ENCODE measurements around the gene LCP2. TPM values are rescaled to one million over a fixed set of nuclear protein-coding genes. Genes with fewer than 3 reads are reported as not detected.

Gene LCP2
- total and polyA plus RNA-seq, 2 of the 4 experiments (the other 2 are of a cell fraction) = not detected

DNA sequence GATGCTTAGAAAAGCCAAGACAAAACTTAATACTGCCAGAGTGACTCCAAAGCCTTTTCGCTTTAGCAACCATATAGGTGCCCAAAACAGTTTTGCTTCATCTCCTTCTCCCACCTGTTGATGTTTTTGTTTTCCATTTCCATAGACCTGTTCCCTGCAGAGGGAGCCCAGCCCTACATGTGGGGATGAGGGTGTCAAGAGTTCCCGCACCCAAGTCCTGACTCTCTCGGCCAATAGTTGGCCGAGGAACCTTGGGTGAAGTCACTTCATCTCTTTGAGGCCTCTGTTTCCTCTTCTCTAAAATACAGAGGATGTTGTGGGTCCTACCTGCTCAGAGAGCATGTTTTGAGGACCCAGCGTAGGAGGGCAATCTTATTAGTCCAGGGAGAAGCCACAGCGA, 38.5 kb upstream of the LCP2 start:
- ChIA-PET POLR2A (ENCODE audit: unreplicated experiment) (no interaction called here), CTCF (no interaction called here)
- Histone ChIP-seq H4K20me1 (ENCODE audit: insufficient read depth, low read length) (no peaks in the 10 kb centered on the region), H3K23ac (ENCODE audit: low read depth, low read length) (no peak overlapping the region), H3K4ac (ENCODE audit: low read depth, low read length) (no peak overlapping the region), H3K9me1 (ENCODE audit: insufficient read depth, low read length) (no peaks in the 10 kb centered on the region), H3K4me1 (ENCODE audit: control insufficient read depth, insufficient read depth, low read length) (no peaks in the 10 kb centered on the region), H3K56ac (ENCODE audit: extremely low read depth, insufficient read depth, low read length) (no peak overlapping the region), H3K9me3 (ENCODE audit: control insufficient read depth, insufficient read depth, low read length) (no peaks in the 10 kb centered on the region), H3K4me3 (ENCODE audit: insufficient read depth, low read depth, low read length) (no peak overlapping the region), H3K36me3 (ENCODE audit: control insufficient read depth, insufficient read depth, low read length) (no peaks in the 10 kb centered on the region), H3K79me1 (ENCODE audit: low read depth in 1 of 2, low read length in 2 of 2) (no peaks in the 10 kb centered on the region), H2AK9ac (replicated peaks; ENCODE audit: low read depth, low read length, poor library complexity) (no peak overlapping the region), H3K18ac (ENCODE audit: low read depth, low read length) (no peak overlapping the region), H4K8ac (ENCODE audit: low read depth in 2 of 2, low read length in 2 of 2) (no peak overlapping the region), H2AFZ (replicated peaks; ENCODE audit: low read length, poor library complexity) (no peak overlapping the region), H4K91ac (ENCODE audit: insufficient read depth, low read depth, low read length) (no peak overlapping the region), H4K5ac (ENCODE audit: low read depth, low read length) (no peak overlapping the region), H3K14ac (replicated peaks; ENCODE audit: low read depth, low read length) (no peak overlapping the region), H2AK5ac (ENCODE audit: low read depth, low read length) (no peak overlapping the region), H3K4me2 (ENCODE audit: low read depth, low read length) (no peak overlapping the region), H3K27me3 (ENCODE audit: control insufficient read depth, insufficient read depth, low read length) (no peaks in the 10 kb centered on the region), H2BK5ac (ENCODE audit: low read depth, low read length, poor library complexity, severe bottlenecking) (no peak overlapping the region), H3K27ac (ENCODE audit: insufficient read depth, low read length) (no peak overlapping the region), H2BK20ac (ENCODE audit: low read depth, low read length) (no peak overlapping the region), H3K9ac (ENCODE audit: low read depth, low read length) (no peak overlapping the region), H2BK15ac (ENCODE audit: low read depth, low read length) (no peak overlapping the region), H2BK120ac (ENCODE audit: low read depth, low read length) (no peak overlapping the region)
- no TSS peak for BruUV-seq (replicated peaks)
- intact Hi-C loops (cut with micrococcal nuclease) (no loop called here), in situ Hi-C loops (cut with MboI; ENCODE audit: low sequenced_read_pairs) (no loop called here), dilution Hi-C loops (cut with HindIII; ENCODE audit: low sequenced_read_pairs, unreplicated experiment) (no loop called here)
- DNase-seq (no peak), ATAC-seq (ENCODE audit: low read depth) (no peak)
- no CpG with 5 or more reads among the region's 6 CpGs for WGBS, 2 experiments (ENCODE audit: extremely low coverage in 2 of 2, insufficient read length in 1 of 2)
- TF ChIP-seq BHLHE40 (IDR thresholded peaks at IDR 0.05; ENCODE audit: low read depth, low read length) (no peak), RAD21 (IDR thresholded peaks at IDR 0.05; ENCODE audit: low read length) (no peak), RCOR1 (IDR thresholded peaks at IDR 0.05; ENCODE audit: insufficient replicate concordance, low read length) (no peak)
- TF ChIP-seq, protein P1, sequence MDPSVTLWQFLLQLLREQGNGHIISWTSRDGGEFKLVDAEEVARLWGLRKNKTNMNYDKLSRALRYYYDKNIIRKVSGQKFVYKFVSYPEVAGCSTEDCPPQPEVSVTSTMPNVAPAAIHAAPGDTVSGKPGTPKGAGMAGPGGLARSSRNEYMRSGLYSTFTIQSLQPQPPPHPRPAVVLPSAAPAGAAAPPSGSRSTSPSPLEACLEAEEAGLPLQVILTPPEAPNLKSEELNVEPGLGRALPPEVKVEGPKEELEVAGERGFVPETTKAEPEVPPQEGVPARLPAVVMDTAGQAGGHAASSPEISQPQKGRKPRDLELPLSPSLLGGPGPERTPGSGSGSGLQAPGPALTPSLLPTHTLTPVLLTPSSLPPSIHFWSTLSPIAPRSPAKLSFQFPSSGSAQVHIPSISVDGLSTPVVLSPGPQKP (IDR thresholded peaks at IDR 0.05; ENCODE audit: borderline replicate concordance, low read depth, low read length) = no peak
